ENCODE data around the gene ANKH.

Gene ANKH

GRCh38 chr5:14659821-14660607 lies 211.6 kb downstream of the ANKH start:
- DNase-seq, result no peak

GRCh38 chr5:14656898-14657297 lies 214.7 kb downstream of the ANKH start:
- DNase-seq, result no peak

- no peak for DNase-seq
Observed at GRCh38 chr5:14655146-14655741, 216.3 kb downstream of the ANKH start.

All from DMS153 (cell line).